K562 (cell line): ENCODE measurements around the gene IQUB. TPM values are rescaled to one million over a fixed set of nuclear protein-coding genes. Genes with fewer than 3 reads are reported as not detected.

Experiments
- BHLHE40 ChIP-seq: IDR thresholded peaks from 2 replicates; pipeline ENCODE4 v1.6.1; 2011; ENCODE audit warnings: low read length, improper control_type of control experiment
- CBX3 ChIP-seq, 2 experiments: IDR thresholded peaks; 1 replicate in 1 of 2; 2 replicates in 1 of 2; pipeline ENCODE4 v1.6.1; 2012; ENCODE audit warnings: inconsistent platforms in 2 of 2, low read length in 2 of 2, borderline replicate concordance in 1 of 2, control low read depth in 1 of 2
- CREB5 ChIP-seq: fragments of 250-450 bp; sonication (Bioruptor Pico); IDR thresholded peaks from 2 replicates; pipeline ENCODE4 v1.5.0; 2020; ENCODE audit warnings: mild to moderate bottlenecking
- EP400 ChIP-seq: fragments of 450-650 bp; IDR thresholded peaks from 2 replicates; pipeline ENCODE4 v1.6.1; 2017; ENCODE audit warnings: antibody characterized with exemption, mild to moderate bottlenecking, moderate library complexity
- FOXP1 ChIP-seq: sonication (generic); formaldehyde crosslinking; IDR thresholded peaks from 2 replicates; pipeline ENCODE4 v1.8.0; 2022; ENCODE audit warnings: mild to moderate bottlenecking, missing genetic modification reagents
- FOXP4 ChIP-seq: sonication (generic); formaldehyde crosslinking; IDR thresholded peaks from 2 replicates; pipeline ENCODE4 v1.8.0; 2022; ENCODE audit warnings: mild to moderate bottlenecking, missing genetic modification reagents, borderline replicate concordance
- MAFK ChIP-seq: IDR thresholded peaks from 2 replicates; pipeline ENCODE4 v1.6.1; 2011; ENCODE audit warnings: low read length, improper control_type of control experiment
- MIER1 ChIP-seq: fragments of 450-650 bp; IDR thresholded peaks from 2 replicates; pipeline ENCODE4 v1.6.1; 2016; ENCODE audit warnings: antibody characterized with exemption, mild to moderate bottlenecking, low read depth
- NR0B1 ChIP-seq: fragments of 450-650 bp; IDR thresholded peaks from one replicate; pipeline ENCODE4 v1.6.1; 2018; ENCODE audit warnings: mild to moderate bottlenecking, moderate library complexity; ENCODE audit not compliant: partially characterized antibody
- STAT6 ChIP-seq: sonication (generic); formaldehyde crosslinking; IDR thresholded peaks from 2 replicates; pipeline ENCODE4 v1.8.1; 2023; ENCODE audit warnings: mild to moderate bottlenecking, missing genetic modification reagents
- THRB ChIP-seq: fragments of 450-650 bp; formaldehyde crosslinking; conservative IDR thresholded peaks from 2 replicates; pipeline ENCODE4 v1.4.0; 2022; ENCODE audit warnings: mild to moderate bottlenecking, missing genetic modification characterization
- ZC3H8 ChIP-seq: fragments of 450-650 bp; IDR thresholded peaks from 2 replicates; pipeline ENCODE4 v1.6.1; 2017
- ZNF740 ChIP-seq, 3 experiments: fragments of 200-800 bp in 1 of 3; sonication (Bioruptor generic) in 1 of 3; sonication (generic) in 1 of 3; formaldehyde crosslinking in 1 of 3; IDR thresholded peaks; 2 replicates each; pipeline versions ENCODE4 v1.6.1 to v1.8.0; 2016 to 2022; ENCODE audit warnings: mild to moderate bottlenecking in 2 of 3, missing compliant biosample characterization in 2 of 3, missing genetic modification characterization in 2 of 3, missing genetic modification reagents in 1 of 3
- ZNF830 ChIP-seq: fragments of 250-450 bp; sonication (Bioruptor Pico); IDR thresholded peaks from 2 replicates; pipeline ENCODE4 v1.5.0; 2021; ENCODE audit warnings: mild to moderate bottlenecking
- polyA plus RNA-seq, 8 experiments: library from polyadenylated mRNA; depleted of rRNA in 4 of 8; stranded (reverse) in 5 of 8; unstranded in 3 of 8; fragments of >200 nt; fragmentation: Nextera tagmentation in 2 of 8; fragmentation: Illumina TruSeq in 1 of 8; extraction: Ambion mirVana in 2 of 8; extraction: Trizol in 1 of 8; gene quantifications; 2 replicates each; pipeline versions ENCODE4 v1.2.1 to v1.2.3, GENCODE V29; 2011 to 2014; ENCODE audit warnings: inconsistent platforms in 1 of 8, missing spikeins in 1 of 8
- total RNA-seq, 7 experiments: library from RNA; depleted of rRNA in 6 of 7; stranded (reverse); fragments of >200 nt in 6 of 7; fragmentation: Illumina TruSeq in 2 of 7; extraction: Trizol in 2 of 7; gene quantifications; 2 replicates each; pipeline versions ENCODE4 v1.2.1 to v1.2.3, GENCODE V29; 2011 to 2021; ENCODE audit warnings: low replicate concordance in 1 of 7

Gene IQUB
- total and polyA plus RNA-seq, 9 of the 15 experiments (the other 6 are each of a cell fraction or from before 2014, with no cell fraction given): 0.62 to 2.6 (median 1.4) TPM

GRCh38 chr7:123557398-123558288, 23.2 kb upstream of the IQUB start, which contains the start of gene NDUFA5 (continued):
- no peak for TF ChIP-seq NR0B1
- no peak for TF ChIP-seq THRB (CRISPR knock-in tag)
- TF ChIP-seq ZC3H8: no peak
- TF ChIP-seq MIER1: no peak
- peak; percentile 61; the same call in 1 of the 2 replicates for TF ChIP-seq BHLHE40
- TF ChIP-seq EP400: peak; percentile 91
- TF ChIP-seq FOXP1 (CRISPR knock-in tag): no peak
- no peak for TF ChIP-seq ZNF830
- TF ChIP-seq FOXP4 (CRISPR knock-in tag): peak; percentile 63; the same call in 1 of the 2 replicates
- TF ChIP-seq CREB5: no peak
- TF ChIP-seq STAT6 (CRISPR knock-in tag): peak; percentile 67; the same call in 1 of the 2 replicates
- no peak for TF ChIP-seq CBX3 (IDR thresholded peaks at IDR 0.05; ENCODE audit: borderline replicate concordance in 1 of 2, low read length in 2 of 2)
- TF ChIP-seq MAFK: peak; percentile 41; the same call in 1 of the 2 replicates
- no peak for TF ChIP-seq ZNF740 (CRISPR knock-in tag; IDR thresholded peaks at IDR 0.05)
- no peak for TF ChIP-seq ZNF740 (tag; IDR thresholded peaks at IDR 0.05)
